Measurements from ENCODE around the gene ADGRD1.

GRCh38 chr12:131012279-131013069 lies 58.8 kb downstream of the ADGRD1 start:
- TF ChIP-seq RARB (CRISPR knock-in tag; IDR thresholded peaks at IDR 0.05) (no peak), OSR1 (CRISPR knock-in tag; IDR thresholded peaks at IDR 0.05) (no peak), GLIS3 (CRISPR knock-in tag; IDR thresholded peaks at IDR 0.05) (no peak), PPARA (CRISPR knock-in tag; IDR thresholded peaks at IDR 0.05; ENCODE audit: borderline replicate concordance) (no peak), TOX (CRISPR knock-in tag; IDR thresholded peaks at IDR 0.05; ENCODE audit: borderline replicate concordance) (no peak), ARNTL (CRISPR knock-in tag; IDR thresholded peaks at IDR 0.05; ENCODE audit: borderline replicate concordance, low read depth) (no peak), ZFP3 (CRISPR knock-in tag; IDR thresholded peaks at IDR 0.05) (no peak), PATZ1 (CRISPR knock-in tag; IDR thresholded peaks at IDR 0.05; ENCODE audit: borderline replicate concordance) (no peak), CSDC2 (CRISPR knock-in tag; IDR thresholded peaks at IDR 0.05) (no peak), ISL1 (CRISPR knock-in tag; IDR thresholded peaks at IDR 0.05) (no peak)
